Glutamatergic neuron (in vitro differentiated cells): ENCODE data around the gene FAM210B. TPM values are rescaled to one million over a fixed set of nuclear protein-coding genes. Genes with fewer than 3 reads are reported as not detected.

Experiments used
- DNase-seq: peaks from one replicate; pipeline ENCODE4 v3.0.0; 2022
- H3K27ac Mint-ChIP-seq: one replicate; pipeline ENCODE4 v1.8.0; 2020; ENCODE audit warnings: mild to moderate bottlenecking, mixed read lengths, inconsistent platforms; ENCODE audit not compliant: unreplicated experiment
- H3K27me3 Mint-ChIP-seq: one replicate; pipeline ENCODE4 v1.8.0; 2020; ENCODE audit warnings: mild to moderate bottlenecking, moderate library complexity, mixed read lengths, inconsistent platforms; ENCODE audit not compliant: unreplicated experiment
- H3K36me3 Mint-ChIP-seq: one replicate; pipeline ENCODE4 v1.8.0; 2020; ENCODE audit warnings: mild to moderate bottlenecking, mixed read lengths, inconsistent platforms; ENCODE audit not compliant: unreplicated experiment
- H3K4me1 Mint-ChIP-seq: one replicate; pipeline ENCODE4 v1.8.0; 2020; ENCODE audit warnings: mild to moderate bottlenecking, low read depth, mixed read lengths, inconsistent platforms; ENCODE audit not compliant: unreplicated experiment
- H3K4me3 Mint-ChIP-seq: one replicate; pipeline ENCODE4 v1.8.0; 2020; ENCODE audit warnings: mild to moderate bottlenecking, mixed read lengths, inconsistent platforms; ENCODE audit not compliant: unreplicated experiment
- H3K9me3 Mint-ChIP-seq: one replicate; pipeline ENCODE4 v1.8.0; 2020; ENCODE audit warnings: mild to moderate bottlenecking, moderate library complexity, mixed read lengths, inconsistent platforms; ENCODE audit not compliant: unreplicated experiment
- CTCF ChIP-seq: fragments of 200-600 bp; sonication (generic); IDR thresholded peaks from one replicate; pipeline ENCODE4 v1.5.0; 2021; ENCODE audit not compliant: partially characterized antibody, unreplicated experiment
- total RNA-seq: library from RNA; stranded (reverse); fragmentation: NEBNext Ultra II Directional; extraction: Animal tissue kit (Norgen Biotek cat#: 25700); gene quantifications from one replicate; pipeline ENCODE4 v1.2.1, GENCODE V29; 2021; ENCODE audit not compliant: unreplicated experiment

Gene FAM210B
- total RNA-seq, 1 donor from 2014 or later: 86.1 TPM

- peak; percentile 92 for TF ChIP-seq CTCF
- peak; percentile 84 for DNase-seq
- no peak overlapping the region for H3K27ac Mint-ChIP-seq
- H3K27me3 Mint-ChIP-seq: peaks cover 12% of the 10 kb centered on the region
- no peaks in the 10 kb centered on the region for H3K4me1 Mint-ChIP-seq
- peaks cover 4% of the 10 kb centered on the region for H3K36me3 Mint-ChIP-seq
- peak overlapping the region; percentile 81 for H3K4me3 Mint-ChIP-seq
- peaks cover 5% of the 10 kb centered on the region for H3K9me3 Mint-ChIP-seq
Observed at GRCh38 chr20:56343861-56344381, 14.9 kb upstream of the FAM210B start.

GRCh38 chr20:56345911-56346310 is 12.9 kb upstream of the FAM210B start:
- TF ChIP-seq CTCF: no peak
- Mint-ChIP-seq H3K27ac (no peak overlapping the region), H3K9me3 (peaks cover 5% of the 10 kb centered on the region), H3K4me1 (no peaks in the 10 kb centered on the region), H3K36me3 (peaks cover 4% of the 10 kb centered on the region), H3K4me3 (no peak overlapping the region), H3K27me3 (peaks cover 12% of the 10 kb centered on the region)
- DNase-seq: no peak

- Mint-ChIP-seq H3K27ac (no peak overlapping the region), H3K36me3 (peaks cover 4% of the 10 kb centered on the region), H3K4me1 (no peaks in the 10 kb centered on the region), H3K4me3 (no peak overlapping the region), H3K27me3 (peaks cover 14% of the 10 kb centered on the region), H3K9me3 (peaks cover 5% of the 10 kb centered on the region)
- no peak for TF ChIP-seq CTCF
- no peak for DNase-seq
Observed at GRCh38 chr20:56347628-56348304, 11.0 kb upstream of the FAM210B start.

GRCh38 chr20:56348305-56348693 is 10.5 kb upstream of the FAM210B start:
- Mint-ChIP-seq H3K27ac (no peak overlapping the region), H3K36me3 (peaks cover 4% of the 10 kb centered on the region), H3K4me3 (no peak overlapping the region)

More at GRCh38 chr20:56348305-56348693, 10.5 kb upstream of the FAM210B start:
- TF ChIP-seq CTCF: no peak
- Mint-ChIP-seq H3K27me3 (peaks cover 14% of the 10 kb centered on the region), H3K4me1 (no peaks in the 10 kb centered on the region), H3K9me3 (peaks cover 5% of the 10 kb centered on the region)
- DNase-seq: no peak
